ENCODE results near the gene OAF.

Gene OAF

DNA sequence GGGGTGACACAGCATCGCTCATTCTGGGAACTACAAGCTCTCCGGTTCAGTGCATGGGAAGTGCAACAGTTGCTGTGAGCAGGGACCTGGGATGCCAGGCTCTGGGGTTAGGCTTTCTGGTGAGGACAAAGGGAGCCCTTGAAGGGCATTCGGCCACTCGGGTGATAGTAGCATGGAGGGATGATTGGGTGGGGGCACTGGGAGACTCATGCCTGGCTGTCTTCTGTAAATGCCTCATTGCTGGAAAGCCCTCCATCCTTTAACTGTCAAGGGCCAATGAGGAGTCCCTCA, 9.9 kb downstream of the OAF start:
- ChIA-PET CTCF (interaction anchor here (1.1 to 17.6 kb wide), 3 partner anchors 9 to 52 kb away, joined by 4 to 326 read pairs (median 182); partner anchors contain the start of gene OAF), POLR2A (interaction anchor here (0.6 kb wide), 1 partner anchor 190 kb away, joined by 3 read pairs; no protein-coding TSS in a partner anchor)
- Histone ChIP-seq H3K9me3 (ENCODE audit: control extremely low read depth in 1 of 5, control insufficient read depth in 4 of 5, insufficient read depth in 2 of 5, low read depth in 1 of 5, low read length in 4 of 5) (no peaks in the 10 kb centered on the region), H3K4me1 (ENCODE audit: control extremely low read depth in 1 of 4, control insufficient read depth in 4 of 4, insufficient read depth in 4 of 4, low read length in 3 of 4) (peaks cover 10 to 58% (median 34%) of the 10 kb centered on the region in 4 experiments), H3K4me3 (ENCODE audit: control insufficient read depth in 1 of 7, extremely low read depth in 1 of 7, insufficient read depth in 4 of 7, low read depth in 2 of 7, low read length in 6 of 7) (no peak overlapping the region), H3K27me3 (replicated peaks in 2 of 5; ENCODE audit: control insufficient read depth in 4 of 5, insufficient read depth in 5 of 5, low read length in 4 of 5) (no peaks in the 10 kb centered on the region), H3K36me3 (ENCODE audit: control insufficient read depth in 4 of 4, insufficient read depth in 4 of 4, low read length in 3 of 4) (peaks cover 2 to 42% (median 7%) of the 10 kb centered on the region in 4 experiments), H3K27ac (ENCODE audit: insufficient read depth in 1 of 2, low read depth in 1 of 2, low read length in 2 of 2, poor library complexity in 1 of 2, severe bottlenecking in 2 of 2) (no peak overlapping the region)
- WGBS (ENCODE audit: insufficient coverage), result 97% methylated on average over 4 of the region's 4 CpGs
- no peak for DNase-seq

DNA sequence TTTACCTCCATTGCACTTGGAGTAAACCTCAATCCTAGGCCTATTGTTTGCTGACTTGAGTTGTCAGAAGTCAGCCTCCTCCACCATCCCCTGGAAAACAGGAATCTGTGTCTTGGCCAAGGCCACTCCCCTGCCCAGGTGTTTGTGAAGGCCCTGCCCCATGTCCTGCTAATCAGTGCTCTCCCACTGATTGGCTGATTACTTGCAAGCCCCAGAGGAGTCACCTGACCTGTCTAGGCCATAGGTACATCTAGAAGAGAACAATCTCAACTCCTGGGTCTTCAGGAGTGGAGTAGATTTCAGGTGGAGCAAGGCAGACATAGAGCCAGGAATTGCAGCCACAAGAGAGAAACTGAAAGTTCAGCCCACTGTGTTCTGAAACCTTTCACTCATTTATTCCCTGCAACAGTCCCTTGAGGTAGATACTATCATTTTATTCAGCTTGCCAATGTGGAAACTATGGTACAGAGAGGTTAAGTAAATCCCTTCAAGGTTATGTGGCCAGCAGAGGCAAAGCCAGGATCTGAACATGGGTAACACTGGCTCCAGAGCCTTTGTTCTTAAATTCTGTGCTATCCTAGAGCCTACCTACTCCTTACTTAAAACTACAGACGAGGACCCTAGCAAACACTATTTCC, 10.4 kb downstream of the OAF start:
- H3K27me3 ChIP-seq (replicated peaks in 2 of 5; ENCODE audit: control insufficient read depth in 4 of 5, insufficient read depth in 5 of 5, low read length in 4 of 5), result no peaks in the 10 kb centered on the region
- H3K4me3 ChIP-seq (ENCODE audit: control insufficient read depth in 1 of 7, extremely low read depth in 1 of 7, insufficient read depth in 4 of 7, low read depth in 2 of 7, low read length in 6 of 7), result no peak overlapping the region
- CTCF ChIA-PET, result interaction anchor here (14.0 to 17.6 kb wide), 2 partner anchors 12 to 53 kb away, joined by 182 to 326 read pairs; partner anchors contain the start of gene OAF
- peaks cover 10 to 64% (median 40%) of the 10 kb centered on the region in 4 experiments for H3K4me1 ChIP-seq (ENCODE audit: control extremely low read depth in 1 of 4, control insufficient read depth in 4 of 4, insufficient read depth in 4 of 4, low read length in 3 of 4)
- H3K27ac ChIP-seq (ENCODE audit: insufficient read depth in 1 of 2, low read depth in 1 of 2, low read length in 2 of 2, poor library complexity in 1 of 2, severe bottlenecking in 2 of 2), result no peak overlapping the region
- no peaks in the 10 kb centered on the region for H3K9me3 ChIP-seq (ENCODE audit: control extremely low read depth in 1 of 5, control insufficient read depth in 4 of 5, insufficient read depth in 2 of 5, low read depth in 1 of 5, low read length in 4 of 5)
- WGBS (ENCODE audit: insufficient coverage), result no CpG with 5 or more reads among the region's 1 CpG
- DNase-seq, result no peak
- H3K36me3 ChIP-seq (ENCODE audit: control insufficient read depth in 4 of 4, insufficient read depth in 4 of 4, low read length in 3 of 4), result peaks cover 2 to 42% (median 7%) of the 10 kb centered on the region in 4 experiments
- POLR2A ChIA-PET, result no interaction called here

DNA sequence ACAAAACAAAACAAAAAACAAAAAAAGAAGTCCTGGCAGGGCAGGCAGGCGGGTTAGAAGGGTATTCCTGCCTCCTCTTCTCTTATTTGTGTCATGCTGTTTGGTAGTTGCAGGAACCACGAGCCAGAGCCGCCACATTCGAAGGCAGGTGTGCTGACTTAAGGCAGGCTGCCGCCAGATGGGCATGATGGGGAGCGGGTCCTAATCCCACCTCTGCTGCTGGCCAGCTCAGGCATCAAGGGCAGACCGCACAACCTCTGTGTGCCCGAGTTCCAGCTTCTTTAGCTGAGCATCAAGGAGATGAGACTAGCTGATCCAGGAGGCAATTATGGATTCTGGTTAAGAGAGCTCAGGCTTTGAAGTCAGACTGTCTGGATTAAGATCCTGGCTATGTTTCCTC, 12.1 kb downstream of the OAF start:
- H3K36me3 ChIP-seq (ENCODE audit: control insufficient read depth in 4 of 4, insufficient read depth in 4 of 4, low read length in 3 of 4), result peaks cover 2 to 46% (median 8%) of the 10 kb centered on the region in 4 experiments
- 92% methylated on average over 8 of the region's 8 CpGs for WGBS (ENCODE audit: insufficient coverage)
- DNase-seq, result no peak
- no peak overlapping the region for H3K27ac ChIP-seq (ENCODE audit: insufficient read depth in 1 of 2, low read depth in 1 of 2, low read length in 2 of 2, poor library complexity in 1 of 2, severe bottlenecking in 2 of 2)
- H3K4me3 ChIP-seq (ENCODE audit: control insufficient read depth in 1 of 7, extremely low read depth in 1 of 7, insufficient read depth in 4 of 7, low read depth in 2 of 7, low read length in 6 of 7), result no peak overlapping the region
- CTCF ChIA-PET, result interaction anchor here (0.9 to 17.6 kb wide), 8 partner anchors 12 to 82 kb away, joined by 3 to 326 read pairs (median 10); partner anchors contain the start of gene OAF
- POLR2A ChIA-PET, result no interaction called here
- H3K27me3 ChIP-seq (replicated peaks in 2 of 5; ENCODE audit: control insufficient read depth in 4 of 5, insufficient read depth in 5 of 5, low read length in 4 of 5), result no peaks in the 10 kb centered on the region
- H3K9me3 ChIP-seq (ENCODE audit: control extremely low read depth in 1 of 5, control insufficient read depth in 4 of 5, insufficient read depth in 2 of 5, low read depth in 1 of 5, low read length in 4 of 5), result no peaks in the 10 kb centered on the region
- H3K4me1 ChIP-seq (ENCODE audit: control extremely low read depth in 1 of 4, control insufficient read depth in 4 of 4, insufficient read depth in 4 of 4, low read length in 3 of 4), result peaks cover 10 to 80% (median 50%) of the 10 kb centered on the region in 4 experiments

DNA sequence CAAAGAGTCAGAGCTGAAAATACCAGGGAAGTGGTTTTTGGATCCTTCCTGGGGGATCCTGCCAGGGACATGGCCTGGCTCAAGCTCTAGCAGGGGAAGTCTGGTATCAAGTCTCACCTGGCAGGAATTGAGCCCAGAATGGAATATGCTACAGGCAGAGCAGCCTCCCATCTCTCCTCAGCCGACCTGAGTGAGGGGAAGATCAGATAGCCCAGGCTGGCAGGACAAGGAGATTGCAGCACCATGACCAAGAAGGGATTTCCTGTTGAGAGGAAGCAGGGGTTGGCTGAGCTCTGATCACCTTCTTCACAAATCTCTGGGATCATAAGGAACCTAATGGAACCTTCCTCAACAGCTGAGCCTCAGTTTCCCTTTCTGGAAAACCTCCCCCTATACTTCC, 13.0 kb downstream of the OAF start:
- peak overlapping the region in 1 of 7 experiments; percentile 31 for H3K4me3 ChIP-seq (ENCODE audit: control insufficient read depth in 1 of 7, extremely low read depth in 1 of 7, insufficient read depth in 4 of 7, low read depth in 2 of 7, low read length in 6 of 7)
- WGBS (ENCODE audit: insufficient coverage), result no CpG with 5 or more reads among the region's 1 CpG
- peaks cover 2 to 48% (median 12%) of the 10 kb centered on the region in 4 experiments for H3K36me3 ChIP-seq (ENCODE audit: control insufficient read depth in 4 of 4, insufficient read depth in 4 of 4, low read length in 3 of 4)
- H3K27ac ChIP-seq (ENCODE audit: insufficient read depth in 1 of 2, low read depth in 1 of 2, low read length in 2 of 2, poor library complexity in 1 of 2, severe bottlenecking in 2 of 2), result no peak overlapping the region
- no peaks in the 10 kb centered on the region for H3K9me3 ChIP-seq (ENCODE audit: control extremely low read depth in 1 of 5, control insufficient read depth in 4 of 5, insufficient read depth in 2 of 5, low read depth in 1 of 5, low read length in 4 of 5)
- DNase-seq, result no peak
- no peaks in the 10 kb centered on the region for H3K27me3 ChIP-seq (replicated peaks in 2 of 5; ENCODE audit: control insufficient read depth in 4 of 5, insufficient read depth in 5 of 5, low read length in 4 of 5)
- POLR2A ChIA-PET, result interaction anchor here (0.6 to 0.8 kb wide), 4 partner anchors 9 to 724 kb away, joined by 3 to 4 read pairs (median 3); no protein-coding TSS in a partner anchor
- CTCF ChIA-PET, result interaction anchor here (1.2 to 17.6 kb wide), 7 partner anchors 11 to 55 kb away, joined by 3 to 326 read pairs (median 15); partner anchors contain the start of gene OAF
- peaks cover 10 to 84% (median 50%) of the 10 kb centered on the region in 4 experiments for H3K4me1 ChIP-seq (ENCODE audit: control extremely low read depth in 1 of 4, control insufficient read depth in 4 of 4, insufficient read depth in 4 of 4, low read length in 3 of 4)

DNA sequence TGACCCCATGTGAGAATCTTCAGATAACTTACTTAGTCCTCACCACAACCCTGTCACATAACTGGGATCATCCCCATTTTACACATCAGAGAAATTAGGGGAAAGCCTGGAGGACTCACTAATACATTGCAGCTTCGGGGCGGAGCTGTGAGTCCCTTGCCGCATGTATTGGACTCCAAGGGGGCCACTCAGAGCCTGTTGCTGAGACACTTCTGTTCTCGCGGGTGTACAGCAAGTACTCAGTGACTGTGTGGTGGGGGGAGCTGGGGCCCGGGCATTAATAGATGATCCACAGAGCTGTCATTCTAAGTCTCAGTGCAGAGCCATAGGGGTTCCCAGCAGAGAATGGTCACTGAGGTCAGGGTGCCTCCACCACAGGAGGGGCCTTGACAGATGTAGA, 13.5 kb downstream of the OAF start:
- H3K4me1 ChIP-seq (ENCODE audit: control extremely low read depth in 1 of 4, control insufficient read depth in 4 of 4, insufficient read depth in 4 of 4, low read length in 3 of 4), result peaks cover 10 to 86% (median 50%) of the 10 kb centered on the region in 4 experiments
- H3K4me3 ChIP-seq (ENCODE audit: control insufficient read depth in 1 of 7, extremely low read depth in 1 of 7, insufficient read depth in 4 of 7, low read depth in 2 of 7, low read length in 6 of 7), result peak overlapping the region in 5 of 7 experiments; percentile 8 to 51 (median 45)
- 42% methylated on average over 6 of the region's 6 CpGs for WGBS (ENCODE audit: insufficient coverage)
- ChIA-PET CTCF (interaction anchor here (0.6 to 17.6 kb wide), 8 partner anchors 10 to 79 kb away, joined by 3 to 326 read pairs (median 10); partner anchors contain the start of gene OAF), POLR2A (interaction anchor here (0.6 to 0.8 kb wide), 3 partner anchors 10 to 47 kb away, joined by 3 to 4 read pairs (median 3); no protein-coding TSS in a partner anchor)
- no peaks in the 10 kb centered on the region for H3K9me3 ChIP-seq (ENCODE audit: control extremely low read depth in 1 of 5, control insufficient read depth in 4 of 5, insufficient read depth in 2 of 5, low read depth in 1 of 5, low read length in 4 of 5)
- no peaks in the 10 kb centered on the region for H3K27me3 ChIP-seq (replicated peaks in 2 of 5; ENCODE audit: control insufficient read depth in 4 of 5, insufficient read depth in 5 of 5, low read length in 4 of 5)
- H3K27ac ChIP-seq (ENCODE audit: insufficient read depth in 1 of 2, low read depth in 1 of 2, low read length in 2 of 2, poor library complexity in 1 of 2, severe bottlenecking in 2 of 2), result peak overlapping the region in 1 of 2 experiments; percentile 57
- DNase-seq, result peak in 2 of 3 donors; percentile 65 to 80
- peaks cover 1 to 44% (median 13%) of the 10 kb centered on the region in 4 experiments for H3K36me3 ChIP-seq (ENCODE audit: control insufficient read depth in 4 of 4, insufficient read depth in 4 of 4, low read length in 3 of 4)

DNA sequence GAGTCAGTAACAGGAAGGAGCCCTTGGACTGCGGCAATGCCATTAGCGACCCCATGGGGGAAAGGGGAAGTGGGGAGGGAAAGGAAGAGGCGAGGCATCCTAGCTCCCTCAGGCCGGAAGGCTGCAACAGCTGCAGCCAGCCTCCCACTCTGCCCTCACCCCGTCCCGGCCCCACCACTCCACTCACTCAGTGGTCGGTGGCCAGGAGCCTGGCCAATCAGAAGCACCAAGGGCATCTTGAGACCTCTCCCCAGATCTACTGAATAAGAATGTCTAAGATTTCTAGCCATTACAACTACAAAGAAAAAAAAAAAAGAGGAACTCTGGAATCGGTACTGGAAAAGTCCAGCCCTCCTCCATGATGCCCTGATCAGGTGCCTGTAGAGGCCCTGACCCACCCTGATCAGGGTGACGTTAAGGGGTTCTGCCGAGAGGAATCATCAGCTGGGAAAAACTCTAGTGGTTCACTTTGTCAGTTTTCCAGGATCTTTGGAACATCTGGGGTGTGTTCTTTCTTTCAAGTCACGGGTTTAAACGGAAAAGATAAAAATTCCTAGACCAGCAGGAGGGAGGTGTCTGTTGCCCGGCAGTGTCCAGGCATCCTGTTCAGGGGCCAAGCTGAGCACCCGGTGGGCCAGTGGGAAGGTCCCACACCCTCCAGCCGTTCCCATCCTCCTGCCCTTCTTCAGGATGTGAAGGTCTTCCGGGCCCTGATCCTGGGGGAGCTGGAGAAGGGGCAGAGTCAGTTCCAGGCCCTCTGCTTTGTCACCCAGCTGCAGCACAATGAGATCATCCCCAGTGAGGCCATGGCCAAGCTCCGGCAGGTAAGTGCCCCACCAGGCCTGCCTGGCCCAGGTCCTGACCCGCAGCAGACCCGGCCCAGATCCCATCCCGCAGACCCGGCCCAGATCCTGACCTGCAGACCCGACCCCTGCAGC, 14.4 kb downstream of the OAF start:
- ChIA-PET POLR2A (interaction anchor here (0.6 kb wide), 1 partner anchor 13 kb away, joined by 3 read pairs; no protein-coding TSS in a partner anchor), CTCF (interaction anchor here (0.6 to 17.6 kb wide), 10 partner anchors 10 to 116 kb away, joined by 3 to 326 read pairs (median 6); partner anchors contain the start of gene OAF)
- Histone ChIP-seq H3K4me3 (ENCODE audit: control insufficient read depth in 1 of 7, extremely low read depth in 1 of 7, insufficient read depth in 4 of 7, low read depth in 2 of 7, low read length in 6 of 7) (peak overlapping the region in 5 of 7 experiments; percentile 8 to 45 (median 34)), H3K27ac (ENCODE audit: insufficient read depth in 1 of 2, low read depth in 1 of 2, low read length in 2 of 2, poor library complexity in 1 of 2, severe bottlenecking in 2 of 2) (peak overlapping the region in 1 of 2 experiments; percentile 62), H3K4me1 (ENCODE audit: control extremely low read depth in 1 of 4, control insufficient read depth in 4 of 4, insufficient read depth in 4 of 4, low read length in 3 of 4) (peaks cover 10 to 79% (median 47%) of the 10 kb centered on the region in 4 experiments), H3K9me3 (ENCODE audit: control extremely low read depth in 1 of 5, control insufficient read depth in 4 of 5, insufficient read depth in 2 of 5, low read depth in 1 of 5, low read length in 4 of 5) (no peaks in the 10 kb centered on the region), H3K36me3 (ENCODE audit: control insufficient read depth in 4 of 4, insufficient read depth in 4 of 4, low read length in 3 of 4) (peaks cover 0 to 35% (median 10%) of the 10 kb centered on the region in 4 experiments), H3K27me3 (replicated peaks in 2 of 5; ENCODE audit: control insufficient read depth in 4 of 5, insufficient read depth in 5 of 5, low read length in 4 of 5) (no peaks in the 10 kb centered on the region)
- DNase-seq, result peak; percentile 83 to 95 (median 93)
- 56% methylated on average over 13 of the region's 22 CpGs for WGBS (ENCODE audit: insufficient coverage)

Data from common myeloid progenitor, CD34-positive (primary cell).